ENCODE results near the gene NPR1.
A peak's percentile ranks its signal among the peaks of the same experiment; 100 is the strongest.

NPR1 gene

GRCh38 chr1:153684892-153685291, 6.4 kb downstream of the NPR1 start:
- Histone ChIP-seq H3K9ac (ENCODE audit: low read length) (no peak overlapping the region), H3K36me3 (ENCODE audit: insufficient read depth, low read length) (no peaks in the 10 kb centered on the region), H3K27ac (ENCODE audit: low read depth, low read length) (no peak overlapping the region)

DNA sequence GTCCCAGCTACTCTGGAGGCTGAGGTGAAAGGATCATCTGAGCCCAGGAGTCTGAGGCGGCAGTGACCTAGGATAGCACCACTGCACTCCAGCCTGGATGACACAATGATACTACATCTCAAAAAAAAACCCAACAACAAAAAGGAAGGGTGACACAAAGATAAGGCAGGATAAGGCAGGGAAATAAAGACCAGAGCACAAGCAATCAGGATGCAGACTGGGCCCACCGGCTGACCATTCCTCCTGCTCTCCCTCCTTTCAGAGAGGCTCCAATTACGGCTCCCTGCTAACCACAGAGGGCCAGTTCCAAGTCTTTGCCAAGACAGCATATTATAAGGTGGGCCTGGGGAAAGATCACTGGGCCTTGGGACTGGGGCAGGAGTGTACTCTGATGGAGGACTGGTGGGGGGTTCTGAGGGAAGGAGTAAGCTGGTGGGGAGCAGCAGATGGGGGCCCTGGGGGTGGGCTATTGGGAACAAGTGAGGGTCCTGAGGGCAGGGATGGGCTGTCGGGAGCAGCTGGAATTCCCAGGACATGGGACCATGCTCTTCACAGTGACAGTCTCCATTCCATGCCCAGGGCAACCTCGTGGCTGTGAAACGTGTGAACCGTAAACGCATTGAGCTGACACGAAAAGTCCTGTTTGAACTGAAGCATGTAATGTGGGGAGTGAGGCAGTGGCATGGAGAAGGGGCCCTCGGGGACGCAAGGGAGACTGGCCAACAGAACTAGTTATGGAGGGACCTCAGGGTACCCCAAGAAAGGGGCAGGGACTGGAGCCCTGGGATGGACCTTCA, 7.3 kb downstream of the NPR1 start:
- H3K4me3 ChIP-seq (ENCODE audit: low read depth in 1 of 2, low read length in 2 of 2), result no peak overlapping the region
- no peak overlapping the region for H3K9ac ChIP-seq (ENCODE audit: low read length)
- no peak overlapping the region for H3K27ac ChIP-seq (ENCODE audit: low read depth, low read length)
- peaks cover 0 to 3% of the 10 kb centered on the region in 2 donors for H3K27me3 ChIP-seq (ENCODE audit: control insufficient read depth in 1 of 2, insufficient read depth in 2 of 2, low read length in 2 of 2)
- no peaks in the 10 kb centered on the region for H3K9me3 ChIP-seq (ENCODE audit: low read length)
- H3K36me3 ChIP-seq (ENCODE audit: insufficient read depth, low read length), result no peaks in the 10 kb centered on the region
- H3K4me1 ChIP-seq (ENCODE audit: insufficient read depth, low read length), result no peaks in the 10 kb centered on the region

More at GRCh38 chr1:153684892-153685291, 6.4 kb downstream of the NPR1 start:
- H3K9me3 ChIP-seq (ENCODE audit: low read length), result no peaks in the 10 kb centered on the region
- H3K4me3 ChIP-seq (ENCODE audit: low read depth in 1 of 2, low read length in 2 of 2), result no peak overlapping the region
- H3K27me3 ChIP-seq (ENCODE audit: control insufficient read depth in 1 of 2, insufficient read depth in 2 of 2, low read length in 2 of 2), result peaks cover 5 to 11% of the 10 kb centered on the region in 2 donors
- H3K4me1 ChIP-seq (ENCODE audit: insufficient read depth, low read length), result no peaks in the 10 kb centered on the region

DNA sequence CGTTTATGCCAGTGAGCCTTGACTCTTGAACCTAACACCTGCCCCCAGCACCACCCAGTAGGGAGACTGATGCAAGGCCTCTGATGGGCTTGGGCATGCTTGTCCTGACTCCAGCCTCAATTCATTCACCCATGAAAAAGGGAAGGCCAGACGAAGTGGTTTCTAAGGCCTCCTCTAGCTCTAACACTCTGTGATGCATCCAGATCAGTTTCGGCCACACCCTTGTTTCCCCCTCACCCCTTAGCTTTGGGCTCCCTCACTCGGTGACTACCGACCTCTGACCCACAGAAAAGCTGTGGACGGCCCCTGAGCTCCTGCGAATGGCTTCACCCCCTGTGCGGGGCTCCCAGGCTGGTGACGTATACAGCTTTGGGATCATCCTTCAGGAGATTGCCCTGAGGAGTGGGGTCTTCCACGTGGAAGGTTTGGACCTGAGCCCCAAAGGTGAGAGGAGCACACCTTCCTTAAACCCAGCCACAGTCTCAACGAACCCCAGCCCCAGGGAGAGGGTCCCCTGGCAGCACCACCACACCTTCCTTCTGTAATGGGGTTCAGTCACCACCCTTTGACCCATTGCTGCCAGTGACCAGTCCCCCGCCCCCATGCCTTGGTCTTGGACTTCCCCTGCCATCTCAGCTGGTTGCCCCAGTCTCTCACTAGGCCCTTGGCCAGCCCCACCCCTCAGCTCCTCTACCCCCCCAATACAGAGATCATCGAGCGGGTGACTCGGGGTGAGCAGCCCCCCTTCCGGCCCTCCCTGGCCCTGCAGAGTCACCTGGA, 9.0 kb downstream of the NPR1 start:
- Histone ChIP-seq H3K9me3 (ENCODE audit: low read length) (no peaks in the 10 kb centered on the region), H3K4me3 (ENCODE audit: low read depth in 1 of 2, low read length in 2 of 2) (no peak overlapping the region), H3K36me3 (ENCODE audit: insufficient read depth, low read length) (no peaks in the 10 kb centered on the region), H3K27ac (ENCODE audit: low read depth, low read length) (no peak overlapping the region), H3K4me1 (ENCODE audit: insufficient read depth, low read length) (no peaks in the 10 kb centered on the region), H3K9ac (ENCODE audit: low read length) (no peak overlapping the region), H3K27me3 (ENCODE audit: control insufficient read depth in 1 of 2, insufficient read depth in 2 of 2, low read length in 2 of 2) (no peaks in the 10 kb centered on the region)

- Histone ChIP-seq H3K27ac (ENCODE audit: low read depth, low read length) (no peak overlapping the region), H3K36me3 (ENCODE audit: insufficient read depth, low read length) (no peaks in the 10 kb centered on the region), H3K9me3 (ENCODE audit: low read length) (no peaks in the 10 kb centered on the region), H3K9ac (ENCODE audit: low read length) (no peak overlapping the region), H3K4me3 (ENCODE audit: low read depth in 1 of 2, low read length in 2 of 2) (no peak overlapping the region), H3K4me1 (ENCODE audit: insufficient read depth, low read length) (no peaks in the 10 kb centered on the region), H3K27me3 (ENCODE audit: control insufficient read depth in 1 of 2, insufficient read depth in 2 of 2, low read length in 2 of 2) (no peaks in the 10 kb centered on the region)
Observed at GRCh38 chr1:153688276-153688675, 9.8 kb downstream of the NPR1 start.

GRCh38 chr1:153688736-153689328, 10.3 kb downstream of the NPR1 start:
- Histone ChIP-seq H3K9ac (ENCODE audit: low read length) (no peak overlapping the region), H3K27me3 (ENCODE audit: control insufficient read depth in 1 of 2, insufficient read depth in 2 of 2, low read length in 2 of 2) (no peaks in the 10 kb centered on the region), H3K4me3 (ENCODE audit: low read depth in 1 of 2, low read length in 2 of 2) (no peak overlapping the region), H3K4me1 (ENCODE audit: insufficient read depth, low read length) (no peaks in the 10 kb centered on the region), H3K9me3 (ENCODE audit: low read length) (no peaks in the 10 kb centered on the region), H3K36me3 (ENCODE audit: insufficient read depth, low read length) (no peaks in the 10 kb centered on the region), H3K27ac (ENCODE audit: low read depth, low read length) (no peak overlapping the region)

- no peak overlapping the region for H3K27ac ChIP-seq (ENCODE audit: low read depth, low read length)
- H3K36me3 ChIP-seq (ENCODE audit: insufficient read depth, low read length), result no peaks in the 10 kb centered on the region
- no peak overlapping the region for H3K4me3 ChIP-seq (ENCODE audit: low read depth in 1 of 2, low read length in 2 of 2)
- no peaks in the 10 kb centered on the region for H3K27me3 ChIP-seq (ENCODE audit: control insufficient read depth in 1 of 2, insufficient read depth in 2 of 2, low read length in 2 of 2)
- H3K9me3 ChIP-seq (ENCODE audit: low read length), result no peaks in the 10 kb centered on the region
- peaks cover 5% of the 10 kb centered on the region for H3K4me1 ChIP-seq (ENCODE audit: insufficient read depth, low read length)
- H3K9ac ChIP-seq (ENCODE audit: low read length), result no peak overlapping the region
Observed at GRCh38 chr1:153693466-153693865, 15.0 kb downstream of the NPR1 start.

DNA sequence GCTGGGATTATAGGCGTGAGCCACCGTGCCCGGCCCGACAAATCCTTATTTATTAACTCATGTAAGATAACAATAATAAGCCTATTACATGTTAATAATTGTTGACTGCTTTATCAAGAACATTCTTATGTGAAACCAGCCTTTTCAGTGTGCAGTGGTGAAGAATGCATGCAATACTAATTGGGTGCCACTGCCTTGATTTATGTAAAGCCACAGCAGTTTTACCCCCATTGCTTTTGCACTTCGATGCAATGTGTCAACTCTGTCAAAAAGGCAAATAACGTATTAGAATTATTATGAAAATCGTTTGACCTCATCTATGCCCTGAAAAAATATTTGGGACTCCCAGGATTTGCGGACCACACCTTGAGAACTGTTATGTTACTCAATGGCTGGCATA, 18.3 kb downstream of the NPR1 start:
- Histone ChIP-seq H3K27me3 (ENCODE audit: control insufficient read depth in 1 of 2, insufficient read depth in 2 of 2, low read length in 2 of 2) (no peaks in the 10 kb centered on the region), H3K27ac (ENCODE audit: low read depth, low read length) (no peak overlapping the region)

GRCh38 chr1:153697191-153698019, 18.9 kb downstream of the NPR1 start:
- no peak overlapping the region for H3K4me3 ChIP-seq (ENCODE audit: low read depth in 1 of 2, low read length in 2 of 2)
- no peaks in the 10 kb centered on the region for H3K27me3 ChIP-seq (ENCODE audit: control insufficient read depth in 1 of 2, insufficient read depth in 2 of 2, low read length in 2 of 2)
- peak overlapping the region; percentile 58 for H3K27ac ChIP-seq (ENCODE audit: low read depth, low read length)
- no peak overlapping the region for H3K9ac ChIP-seq (ENCODE audit: low read length)
- H3K9me3 ChIP-seq (ENCODE audit: low read length), result no peaks in the 10 kb centered on the region
- H3K36me3 ChIP-seq (ENCODE audit: insufficient read depth, low read length), result no peaks in the 10 kb centered on the region
- peaks cover 9% of the 10 kb centered on the region for H3K4me1 ChIP-seq (ENCODE audit: insufficient read depth, low read length)

More for the DNA sequence above, 18.3 kb downstream of the NPR1 start:
- Histone ChIP-seq H3K9ac (ENCODE audit: low read length) (no peak overlapping the region), H3K36me3 (ENCODE audit: insufficient read depth, low read length) (no peaks in the 10 kb centered on the region), H3K4me3 (ENCODE audit: low read depth in 1 of 2, low read length in 2 of 2) (no peak overlapping the region), H3K4me1 (ENCODE audit: insufficient read depth, low read length) (peaks cover 9% of the 10 kb centered on the region), H3K9me3 (ENCODE audit: low read length) (no peaks in the 10 kb centered on the region)

GRCh38 chr1:153698020-153698922, 19.8 kb downstream of the NPR1 start:
- H3K27me3 ChIP-seq (ENCODE audit: control insufficient read depth in 1 of 2, insufficient read depth in 2 of 2, low read length in 2 of 2), result no peaks in the 10 kb centered on the region
- no peaks in the 10 kb centered on the region for H3K9me3 ChIP-seq (ENCODE audit: low read length)
- H3K9ac ChIP-seq (ENCODE audit: low read length), result no peak overlapping the region
- no peak overlapping the region for H3K4me3 ChIP-seq (ENCODE audit: low read depth in 1 of 2, low read length in 2 of 2)
- no peaks in the 10 kb centered on the region for H3K36me3 ChIP-seq (ENCODE audit: insufficient read depth, low read length)
- peaks cover 9% of the 10 kb centered on the region for H3K4me1 ChIP-seq (ENCODE audit: insufficient read depth, low read length)
- peak overlapping the region; percentile 58 for H3K27ac ChIP-seq (ENCODE audit: low read depth, low read length)

GRCh38 chr1:153698923-153699714, 20.6 kb downstream of the NPR1 start:
- peaks cover 9% of the 10 kb centered on the region for H3K4me1 ChIP-seq (ENCODE audit: insufficient read depth, low read length)
- no peaks in the 10 kb centered on the region for H3K9me3 ChIP-seq (ENCODE audit: low read length)
- peak overlapping the region in 1 of 2 donors; percentile 19 for H3K4me3 ChIP-seq (ENCODE audit: low read depth in 1 of 2, low read length in 2 of 2)
- H3K36me3 ChIP-seq (ENCODE audit: insufficient read depth, low read length), result no peaks in the 10 kb centered on the region
- H3K27me3 ChIP-seq (ENCODE audit: control insufficient read depth in 1 of 2, insufficient read depth in 2 of 2, low read length in 2 of 2), result no peaks in the 10 kb centered on the region
- H3K27ac ChIP-seq (ENCODE audit: low read depth, low read length), result no peak overlapping the region
- H3K9ac ChIP-seq (ENCODE audit: low read length), result no peak overlapping the region

Measured in muscle layer of colon (tissue), 2 donors.